ENCODE data around the gene RIMBP3C.
"Not testable (repeated sequence)": the region's sequence is repeated elsewhere in the genome, so short reads cannot be mapped to it uniquely, and the experiment has no call there.

Gene RIMBP3C

GRCh38 chr22:21573750-21574494 is 22.7 kb upstream of the RIMBP3C start:
- DNase-seq, result no peak

- DNase-seq, result no peak
Observed at GRCh38 chr22:21573293-21573734, 22.1 kb upstream of the RIMBP3C start.

- no peak for DNase-seq
Observed at GRCh38 chr22:21571679-21572078, 20.4 kb upstream of the RIMBP3C start.

GRCh38 chr22:21570398-21570797 is 19.1 kb upstream of the RIMBP3C start:
- no peak for DNase-seq

GRCh38 chr22:21569459-21570170 is 18.4 kb upstream of the RIMBP3C start:
- DNase-seq, result no peak

GRCh38 chr22:21569076-21569427 is 17.8 kb upstream of the RIMBP3C start:
- DNase-seq, result not testable (repeated sequence)

GRCh38 chr22:21568347-21569075 is 17.2 kb upstream of the RIMBP3C start:
- no peak for DNase-seq

- DNase-seq, result no peak
Observed at GRCh38 chr22:21567456-21568346, 16.4 kb upstream of the RIMBP3C start, which contains the start of gene UBE2L3. Gene UBE2L3, plus strand, starts transcription at chr22:21567714. Its CDS starts 31 bp downstream, at chr22:21567745.

- no peak for DNase-seq
Observed at GRCh38 chr22:21564411-21564810, 13.2 kb upstream of the RIMBP3C start.

GRCh38 chr22:21563912-21564311 is 12.7 kb upstream of the RIMBP3C start:
- DNase-seq, result no peak

- not testable (repeated sequence) for DNase-seq
Observed at GRCh38 chr22:21560657-21561056, 9.4 kb upstream of the RIMBP3C start.

GRCh38 chr22:21559345-21560125 is 8.3 kb upstream of the RIMBP3C start:
- DNase-seq, result not testable (repeated sequence)

GRCh38 chr22:21550678-21551047 is 598 bp downstream of the RIMBP3C start:
- not testable (repeated sequence) for DNase-seq

GRCh38 chr22:21550008-21550677 is 1.1 kb downstream of the RIMBP3C start:
- DNase-seq, result not testable (repeated sequence)

GRCh38 chr22:21549558-21549957 is 1.7 kb downstream of the RIMBP3C start:
- not testable (repeated sequence) for DNase-seq

- DNase-seq, result not testable (repeated sequence)
Observed at GRCh38 chr22:21544432-21545322, 6.6 kb downstream of the RIMBP3C start.

- not testable (repeated sequence) for DNase-seq
Observed at GRCh38 chr22:21539862-21540261, 11.4 kb downstream of the RIMBP3C start.

GRCh38 chr22:21532863-21533648 is 18.2 kb downstream of the RIMBP3C start:
- DNase-seq, result not testable (repeated sequence)

GRCh38 chr22:21531525-21531924 is 19.7 kb downstream of the RIMBP3C start:
- DNase-seq, result not testable (repeated sequence)

Measured in NCI-H1417 treated with DMSO at 0.1 percent for 48 hours (cell line).